Gastroesophageal sphincter (tissue), 3 donors: ENCODE measurements around the gene ATF4.

ENCODE experiments used
- EP300 ChIP-seq: sonication (generic); formaldehyde crosslinking; IDR thresholded peaks from one replicate; pipeline ENCODE4 v1.6.1; 2017; ENCODE audit warnings: antibody characterized with exemption, mild to moderate bottlenecking
- POLR2A ChIP-seq, 2 donors: fragments of 450-650 bp; IDR thresholded peaks; one replicate each; pipeline ENCODE4 v1.6.1; 2017; ENCODE audit warnings: antibody characterized with exemption in 2 of 2, mild to moderate bottlenecking in 2 of 2, moderate library complexity in 1 of 2
- POLR2AphosphoS5 ChIP-seq: sonication (generic); formaldehyde crosslinking; IDR thresholded peaks from one replicate; pipeline ENCODE4 v1.6.1; 2017; ENCODE audit warnings: antibody characterized with exemption
- TF ChIP-seq, protein P1 (sequence below), 4 experiments: fragments of 200-600 bp in 2 of 4; fragments of 450-650 bp in 2 of 4; sonication (generic) in 1 of 4; IDR thresholded peaks; one replicate each; pipeline ENCODE4 v1.5.1; 2017 to 2019; ENCODE audit warnings: antibody characterized with exemption in 4 of 4, mild to moderate bottlenecking in 2 of 4, moderate library complexity in 2 of 4

DNA sequence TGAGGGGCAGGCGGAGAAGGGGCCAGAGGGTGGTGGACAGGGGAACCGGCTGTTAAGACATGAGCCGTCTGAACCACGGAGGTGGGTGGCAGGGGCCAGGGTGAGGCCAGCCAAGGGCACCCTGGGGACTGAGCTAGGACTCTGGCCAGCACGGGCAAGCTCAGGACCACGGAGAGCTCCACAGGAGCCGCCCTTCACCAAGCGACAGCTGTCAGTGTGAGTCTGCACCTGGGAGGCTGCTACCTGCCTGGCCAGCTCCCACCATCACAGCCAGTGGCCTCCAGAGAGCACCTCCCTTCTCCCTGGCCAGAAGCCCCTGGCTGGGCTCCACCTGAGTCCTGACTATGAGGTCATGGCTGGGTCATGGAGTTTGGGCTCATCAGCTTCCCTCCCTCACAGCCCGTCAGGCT is 41.9 kb upstream of the ATF4 start:
- TF ChIP-seq, protein P1, sequence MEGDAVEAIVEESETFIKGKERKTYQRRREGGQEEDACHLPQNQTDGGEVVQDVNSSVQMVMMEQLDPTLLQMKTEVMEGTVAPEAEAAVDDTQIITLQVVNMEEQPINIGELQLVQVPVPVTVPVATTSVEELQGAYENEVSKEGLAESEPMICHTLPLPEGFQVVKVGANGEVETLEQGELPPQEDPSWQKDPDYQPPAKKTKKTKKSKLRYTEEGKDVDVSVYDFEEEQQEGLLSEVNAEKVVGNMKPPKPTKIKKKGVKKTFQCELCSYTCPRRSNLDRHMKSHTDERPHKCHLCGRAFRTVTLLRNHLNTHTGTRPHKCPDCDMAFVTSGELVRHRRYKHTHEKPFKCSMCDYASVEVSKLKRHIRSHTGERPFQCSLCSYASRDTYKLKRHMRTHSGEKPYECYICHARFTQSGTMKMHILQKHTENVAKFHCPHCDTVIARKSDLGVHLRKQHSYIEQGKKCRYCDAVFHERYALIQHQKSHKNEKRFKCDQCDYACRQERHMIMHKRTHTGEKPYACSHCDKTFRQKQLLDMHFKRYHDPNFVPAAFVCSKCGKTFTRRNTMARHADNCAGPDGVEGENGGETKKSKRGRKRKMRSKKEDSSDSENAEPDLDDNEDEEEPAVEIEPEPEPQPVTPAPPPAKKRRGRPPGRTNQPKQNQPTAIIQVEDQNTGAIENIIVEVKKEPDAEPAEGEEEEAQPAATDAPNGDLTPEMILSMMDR (IDR thresholded peaks at IDR 0.05) = no peak
- TF ChIP-seq POLR2AphosphoS5 (no peak), POLR2A (IDR thresholded peaks at IDR 0.05) (no peak), EP300 (no peak)
